Lower lobe of right lung (tissue), 2 donors: ENCODE results near the gene PNMA6E. TPM values are rescaled to one million over a fixed set of nuclear protein-coding genes. Genes with fewer than 3 reads are reported as not detected.
"Not testable (repeated sequence)": the region's sequence is repeated elsewhere in the genome, so short reads cannot be mapped to it uniquely, and the experiment has no call there.

ENCODE experiments used
- ATAC-seq, 2 donors: fragments of 200-7000 bp; cut with Tn5 transposase; one replicate each; pipeline ENCODE4 v1.9.1; 2020 to 2022; ENCODE audit warnings: mild to moderate bottlenecking in 2 of 2, moderate library complexity in 2 of 2
- DNase-seq: peaks from one replicate; pipeline ENCODE4 v3.0.0-alpha.2; 2020
- H3K27ac ChIP-seq: fragments of 200-600 bp; one replicate; pipeline ENCODE4 v1.8.0; 2022
- H3K27me3 ChIP-seq: fragments of 200-600 bp; one replicate; pipeline ENCODE4 v1.8.0; 2022; ENCODE audit warnings: low read depth
- H3K36me3 ChIP-seq: fragments of 200-600 bp; one replicate; pipeline ENCODE4 v1.8.0; 2022; ENCODE audit warnings: mild to moderate bottlenecking
- H3K4me1 ChIP-seq: fragments of 200-600 bp; one replicate; pipeline ENCODE4 v1.8.0; 2022
- H3K4me3 ChIP-seq: fragments of 200-600 bp; one replicate; pipeline ENCODE4 v1.8.0; 2022; ENCODE audit warnings: mild to moderate bottlenecking
- H3K9me3 ChIP-seq: fragments of 200-600 bp; one replicate; pipeline ENCODE4 v1.8.0; 2022
- intact Hi-C: fragments of 100-400 bp; cut with DNase I; formaldehyde crosslinking; loops from one replicate; pipeline ENCODE4 v1.11.0; 2022
- total RNA-seq: library from RNA; stranded (reverse); fragmentation: NEBNext Ultra II Directional; extraction: Animal tissue kit (Norgen Biotek cat#: 25700); gene quantifications from one replicate; pipeline ENCODE4 v1.2.1, GENCODE V29; 2021
- TF ChIP-seq, protein P1 (sequence below): fragments of 200-600 bp; IDR thresholded peaks from one replicate; pipeline ENCODE4 v1.8.0; 2022; ENCODE audit warnings: antibody characterized with exemption, mild to moderate bottlenecking
- donor health status: DM: no; HTN: yes; CAD: no; lungs with severe emphysema.

PNMA6E gene
- total RNA-seq, 1 donor from 2014 or later, result not detected

GRCh38 chrX:153397256-153397960 lies 3.7 kb downstream of the PNMA6E start:
- intact Hi-C loops, result no loop called here
- ATAC-seq (no peak), DNase-seq (no peak)
- Histone ChIP-seq H3K27ac (no peak overlapping the region), H3K9me3 (no peaks in the 10 kb centered on the region), H3K4me3 (no peak overlapping the region), H3K27me3 (no peaks in the 10 kb centered on the region), H3K36me3 (no peaks in the 10 kb centered on the region), H3K4me1 (no peaks in the 10 kb centered on the region)
- TF ChIP-seq, protein P1, sequence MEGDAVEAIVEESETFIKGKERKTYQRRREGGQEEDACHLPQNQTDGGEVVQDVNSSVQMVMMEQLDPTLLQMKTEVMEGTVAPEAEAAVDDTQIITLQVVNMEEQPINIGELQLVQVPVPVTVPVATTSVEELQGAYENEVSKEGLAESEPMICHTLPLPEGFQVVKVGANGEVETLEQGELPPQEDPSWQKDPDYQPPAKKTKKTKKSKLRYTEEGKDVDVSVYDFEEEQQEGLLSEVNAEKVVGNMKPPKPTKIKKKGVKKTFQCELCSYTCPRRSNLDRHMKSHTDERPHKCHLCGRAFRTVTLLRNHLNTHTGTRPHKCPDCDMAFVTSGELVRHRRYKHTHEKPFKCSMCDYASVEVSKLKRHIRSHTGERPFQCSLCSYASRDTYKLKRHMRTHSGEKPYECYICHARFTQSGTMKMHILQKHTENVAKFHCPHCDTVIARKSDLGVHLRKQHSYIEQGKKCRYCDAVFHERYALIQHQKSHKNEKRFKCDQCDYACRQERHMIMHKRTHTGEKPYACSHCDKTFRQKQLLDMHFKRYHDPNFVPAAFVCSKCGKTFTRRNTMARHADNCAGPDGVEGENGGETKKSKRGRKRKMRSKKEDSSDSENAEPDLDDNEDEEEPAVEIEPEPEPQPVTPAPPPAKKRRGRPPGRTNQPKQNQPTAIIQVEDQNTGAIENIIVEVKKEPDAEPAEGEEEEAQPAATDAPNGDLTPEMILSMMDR, result no peak

DNA sequence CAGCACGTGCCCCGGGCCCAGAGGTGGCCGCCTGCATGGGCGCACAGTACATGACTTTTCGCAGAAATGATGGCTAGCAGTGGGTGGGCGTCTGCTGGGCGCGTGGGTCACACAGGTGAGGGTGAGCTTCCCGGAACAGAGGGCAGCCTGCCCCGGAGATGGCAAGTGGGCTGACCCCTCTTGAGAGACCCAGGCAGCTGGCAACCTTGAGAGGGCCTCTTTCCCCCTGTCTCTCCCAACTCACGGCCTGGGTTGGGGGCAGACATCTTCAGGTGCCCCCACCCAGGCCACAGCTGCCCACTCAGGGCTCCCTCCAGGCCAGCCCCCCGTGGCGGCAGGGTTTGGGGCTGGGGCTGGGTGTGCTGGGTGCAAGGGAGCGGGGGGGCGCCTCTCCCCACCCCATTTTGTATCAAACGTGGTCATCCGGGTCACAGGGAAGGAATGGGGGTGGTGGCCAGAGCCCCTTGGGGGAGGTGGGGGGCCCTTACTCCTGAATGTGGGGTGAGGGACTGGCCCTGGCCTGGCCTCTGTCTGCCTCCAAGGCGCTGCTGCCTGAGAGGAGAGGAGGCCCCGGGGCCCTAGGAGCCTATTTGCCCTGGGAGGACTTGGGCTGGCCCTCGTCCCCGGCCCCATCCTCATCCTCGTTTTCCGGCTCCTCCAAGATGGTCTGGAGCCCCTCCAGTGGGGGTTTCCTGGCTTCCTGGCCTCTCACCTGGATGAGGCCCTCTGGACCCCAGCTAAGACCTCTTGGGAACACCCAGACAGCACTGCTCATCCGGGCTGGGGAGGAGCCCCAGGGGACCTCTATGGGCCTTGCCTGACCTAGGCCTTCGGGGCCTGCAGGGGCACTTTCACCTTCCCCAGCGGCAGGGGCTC lies 4.6 kb downstream of the PNMA6E start:
- no peaks in the 10 kb centered on the region for H3K36me3 ChIP-seq

GRCh38 chrX:153395613-153396319 lies 5.4 kb downstream of the PNMA6E start:
- H3K9me3 ChIP-seq, result no peaks in the 10 kb centered on the region
- no peak overlapping the region for H3K4me3 ChIP-seq
- H3K4me1 ChIP-seq, result no peaks in the 10 kb centered on the region
- intact Hi-C loops, result no loop called here
- TF ChIP-seq, protein P1, result no peak
- no peak overlapping the region for H3K27ac ChIP-seq
- ATAC-seq (no peak), DNase-seq (no peak)
- no peaks in the 10 kb centered on the region for H3K36me3 ChIP-seq
- H3K27me3 ChIP-seq, result no peaks in the 10 kb centered on the region

More for the DNA sequence above, 4.6 kb downstream of the PNMA6E start:
- DNase-seq (no peak), ATAC-seq (no peak)
- H3K9me3 ChIP-seq, result no peaks in the 10 kb centered on the region
- no peak overlapping the region for H3K4me3 ChIP-seq
- no peaks in the 10 kb centered on the region for H3K27me3 ChIP-seq
- no peak overlapping the region for H3K27ac ChIP-seq
- intact Hi-C loops, result no loop called here
- TF ChIP-seq, protein P1, result no peak
- H3K4me1 ChIP-seq, result no peaks in the 10 kb centered on the region

DNA sequence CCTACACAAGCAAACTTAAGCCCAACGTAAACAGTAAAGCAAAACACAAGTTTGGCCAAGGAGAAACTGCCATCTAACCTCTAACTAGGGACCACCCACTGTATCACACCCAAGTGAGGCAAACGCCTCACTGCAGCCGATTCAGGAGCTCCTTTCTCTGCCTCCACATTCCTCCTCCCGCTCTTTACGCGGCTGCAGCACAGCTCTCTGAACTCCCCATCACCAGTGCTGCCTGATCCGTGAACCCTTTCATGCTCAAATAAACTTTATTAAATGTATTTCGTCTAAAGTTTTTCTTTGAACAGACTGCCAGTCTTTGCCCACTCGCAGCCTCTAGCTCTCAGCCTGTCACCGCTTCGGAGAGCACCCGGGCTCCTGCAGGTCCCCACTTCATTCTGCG lies 6.5 kb downstream of the PNMA6E start:
- DNase-seq (no peak), ATAC-seq (no peak)
- Histone ChIP-seq H3K9me3 (no peaks in the 10 kb centered on the region), H3K4me1 (no peaks in the 10 kb centered on the region), H3K27me3 (no peaks in the 10 kb centered on the region), H3K4me3 (no peak overlapping the region), H3K36me3 (no peaks in the 10 kb centered on the region), H3K27ac (no peak overlapping the region)
- TF ChIP-seq, protein P1, result no peak
- intact Hi-C loops, result no loop called here

GRCh38 chrX:153392642-153393321 lies 8.4 kb downstream of the PNMA6E start:
- TF ChIP-seq, protein P1, result no peak
- Histone ChIP-seq H3K9me3 (no peaks in the 10 kb centered on the region), H3K4me1 (no peaks in the 10 kb centered on the region), H3K4me3 (no peak overlapping the region), H3K27me3 (no peaks in the 10 kb centered on the region), H3K36me3 (no peaks in the 10 kb centered on the region), H3K27ac (no peak overlapping the region)
- no peak for DNase-seq
- no peak for ATAC-seq
- intact Hi-C loops, result no loop called here

- H3K27me3 ChIP-seq, intact Hi-C loops, H3K4me3 ChIP-seq, DNase-seq, H3K9me3 ChIP-seq, H3K36me3 ChIP-seq, ATAC-seq, H3K27ac ChIP-seq, H3K4me1 ChIP-seq: not testable (repeated sequence)
These were observed 11.7 kb downstream of the PNMA6E start for GRCh38 chrX:153389460-153389768.
